GM15510 (cell line): ENCODE data around the gene GRHL3.

Experiments
- POLR2A ChIP-seq: IDR thresholded peaks from 3 replicates; pipeline ENCODE4 v1.6.1; 2011; ENCODE audit warnings: borderline replicate concordance; ENCODE audit not compliant: insufficient read length; ENCODE audit errors: extremely low read depth

Gene GRHL3

DNA sequence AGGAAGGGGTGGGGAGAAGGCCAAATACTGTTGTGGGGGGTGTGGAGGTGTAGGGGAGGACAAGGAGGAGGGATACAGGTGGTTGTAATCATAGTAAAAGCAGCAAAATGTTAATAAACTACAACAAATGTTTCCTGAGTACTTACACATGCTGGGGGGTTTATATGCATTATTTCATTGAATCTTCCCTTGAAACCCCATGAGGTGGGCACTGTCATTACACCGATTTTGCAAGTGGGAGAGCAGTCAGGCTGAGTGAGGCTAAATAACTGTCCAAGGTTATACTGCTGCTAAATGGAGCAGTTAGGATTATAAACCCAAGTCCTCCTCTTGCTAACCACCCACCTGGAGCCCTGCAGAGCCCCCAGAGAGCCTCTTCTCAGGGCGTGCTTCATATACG is 14.4 kb upstream of the GRHL3 start:
- no peak for TF ChIP-seq POLR2A

DNA sequence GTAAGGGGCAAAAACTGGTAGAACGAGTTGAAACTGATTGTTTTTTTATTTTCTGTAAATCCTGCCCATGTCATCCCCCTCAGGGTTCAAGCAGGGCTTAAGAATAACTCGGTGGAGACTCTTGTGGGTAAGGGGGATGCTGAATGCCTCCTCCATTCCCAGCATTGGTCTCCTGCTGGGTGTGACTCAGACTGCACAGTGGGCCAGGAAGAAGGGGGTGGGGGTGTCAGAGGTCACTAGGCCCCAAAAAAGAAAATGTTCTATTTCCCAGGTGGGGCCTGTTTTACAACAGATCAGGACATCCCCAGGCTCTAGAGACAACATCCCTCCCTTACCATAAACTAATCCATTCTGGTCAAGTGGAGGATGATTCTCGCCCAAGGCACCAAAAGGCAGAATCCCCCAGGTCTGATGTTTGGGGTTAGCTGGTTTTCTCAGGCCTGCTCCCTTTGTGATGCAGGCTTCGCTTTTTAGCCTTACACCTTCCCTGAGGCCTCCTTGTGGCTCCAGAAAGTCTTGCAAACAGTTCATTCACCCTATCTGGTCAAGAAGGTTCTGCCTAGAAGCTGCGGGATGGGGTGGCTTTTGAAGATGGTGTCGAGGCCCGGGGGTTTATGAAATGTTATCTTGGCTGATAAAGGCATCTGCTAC is 10.7 kb upstream of the GRHL3 start:
- no peak for TF ChIP-seq POLR2A

DNA sequence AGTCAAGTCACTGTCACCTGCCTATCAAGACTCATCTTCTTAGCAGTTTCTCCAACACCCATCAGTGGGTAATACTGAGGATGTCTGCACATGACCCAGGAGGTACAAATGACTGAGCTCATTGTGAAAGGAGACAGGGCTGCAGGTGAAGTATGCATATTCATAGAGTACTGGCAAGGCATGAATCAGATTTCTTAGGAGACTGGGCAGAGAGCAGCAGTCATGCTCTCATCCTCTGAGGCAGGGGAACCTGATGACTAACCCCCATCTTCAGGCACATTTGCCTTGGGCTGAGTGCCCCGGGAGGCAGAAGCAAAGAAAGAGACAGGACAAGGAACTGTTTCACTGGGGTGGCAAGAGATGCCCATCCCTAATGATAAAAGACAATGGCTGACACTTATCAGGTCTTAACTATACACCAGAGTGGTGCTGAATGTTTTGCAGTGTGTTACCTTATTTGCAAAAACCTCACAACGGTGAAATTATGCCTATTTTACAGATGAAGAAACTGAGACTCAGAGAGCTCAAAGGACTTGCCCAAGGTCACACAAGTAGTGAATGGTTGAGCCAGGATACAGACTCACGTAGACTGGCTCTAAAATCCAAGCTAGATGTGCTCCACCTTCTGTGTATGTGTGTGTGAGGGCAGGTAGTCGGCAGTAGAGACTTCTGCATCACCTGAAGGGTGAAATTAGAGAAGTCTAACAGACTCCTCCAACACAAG is 9.2 kb upstream of the GRHL3 start:
- no peak for TF ChIP-seq POLR2A

DNA sequence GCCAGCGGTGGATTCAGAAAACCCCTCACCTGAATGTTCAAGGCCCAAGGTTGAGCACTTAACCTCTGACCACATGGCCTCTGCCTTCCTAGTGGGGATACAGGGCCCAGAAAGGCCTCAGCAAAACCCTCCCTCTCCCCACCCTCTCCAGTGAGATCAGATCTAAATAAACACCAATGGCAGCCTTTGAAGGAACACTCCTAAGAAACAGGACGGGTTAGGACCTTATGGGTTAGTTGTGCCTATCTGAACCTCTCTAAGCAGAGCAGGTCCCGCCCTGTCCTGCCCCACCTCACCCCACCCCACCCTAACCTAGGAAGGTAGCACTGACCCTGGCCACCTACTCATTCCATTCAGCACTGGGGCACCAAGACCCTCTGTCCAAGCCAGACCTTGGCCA is 7.9 kb upstream of the GRHL3 start:
- no peak for TF ChIP-seq POLR2A

GRCh38 chr1:24311741-24312140 is 7.4 kb upstream of the GRHL3 start:
- TF ChIP-seq POLR2A: no peak

DNA sequence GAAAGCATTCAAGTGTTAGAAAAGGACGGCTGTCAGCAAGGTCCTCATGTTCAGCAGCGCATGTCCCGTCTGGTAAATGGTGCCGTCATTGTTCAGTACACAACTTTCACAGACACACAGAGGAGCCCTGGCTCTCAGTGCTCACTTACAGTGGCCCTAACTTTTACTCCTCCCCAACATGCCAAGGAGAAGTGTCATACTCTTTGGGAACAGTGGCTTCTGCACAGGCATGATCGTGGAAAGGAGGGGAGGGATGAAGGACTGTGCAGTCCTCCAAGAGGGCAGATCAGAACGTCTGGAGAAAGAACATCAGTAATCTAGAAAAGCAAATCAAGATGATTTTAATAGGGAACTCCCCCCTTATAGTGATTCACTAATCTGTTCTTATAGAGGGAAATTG is 3.8 kb upstream of the GRHL3 start:
- TF ChIP-seq POLR2A: no peak

DNA sequence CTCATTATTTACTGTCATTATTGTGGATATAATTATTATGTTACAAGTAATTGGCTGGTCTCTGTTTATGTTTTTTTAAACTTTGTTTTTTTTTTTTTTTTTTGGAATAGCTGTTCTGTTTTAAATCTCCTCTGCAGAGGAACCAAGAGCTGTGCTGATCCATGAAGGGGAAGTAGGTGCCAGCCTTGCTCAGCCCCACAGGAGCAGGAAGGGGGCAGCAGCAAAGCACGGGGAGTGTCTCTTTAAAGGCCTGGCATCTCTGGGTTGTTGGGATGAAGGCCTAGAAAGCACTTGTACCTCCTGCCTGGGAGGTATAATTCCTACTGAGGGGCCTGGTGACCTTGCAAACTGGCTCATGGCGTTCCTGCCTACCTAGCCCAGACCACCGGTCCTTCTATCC is 2.5 kb upstream of the GRHL3 start:
- no peak for TF ChIP-seq POLR2A

- TF ChIP-seq POLR2A: no peak
Observed at GRCh38 chr1:24317081-24317480, 2.1 kb upstream of the GRHL3 start.

DNA sequence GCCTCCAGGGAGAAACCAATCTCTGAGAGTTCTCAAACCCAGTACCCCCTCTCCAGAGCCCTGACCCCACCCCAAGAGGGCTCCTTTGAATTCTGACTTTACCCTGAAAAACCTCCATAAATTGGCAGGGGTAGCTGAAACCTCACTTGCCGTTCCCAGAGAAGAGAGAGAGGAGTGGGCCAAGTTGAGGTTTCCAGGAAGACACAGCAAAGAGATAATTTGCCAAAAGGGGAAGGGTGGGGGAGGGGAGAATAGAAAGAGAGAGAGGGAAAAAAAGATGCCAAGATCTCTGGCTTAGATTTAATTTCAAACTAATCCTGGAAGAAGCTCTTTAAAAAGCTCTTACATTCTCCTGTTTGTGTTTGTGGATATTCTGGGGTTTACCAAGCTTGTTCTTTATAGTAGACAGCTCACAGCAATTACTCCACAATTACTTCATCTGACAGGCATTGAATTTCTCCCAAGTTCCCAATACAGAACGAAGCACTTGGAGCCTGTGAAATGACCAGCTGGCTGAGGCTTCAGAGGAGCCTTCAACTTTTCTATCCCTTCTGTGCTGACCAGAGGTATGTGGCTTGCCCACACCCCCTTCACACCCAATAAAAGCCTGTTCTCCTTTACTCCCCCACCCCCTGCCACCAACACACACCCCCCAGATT is 1.1 kb upstream of the GRHL3 start:
- TF ChIP-seq POLR2A: no peak

DNA sequence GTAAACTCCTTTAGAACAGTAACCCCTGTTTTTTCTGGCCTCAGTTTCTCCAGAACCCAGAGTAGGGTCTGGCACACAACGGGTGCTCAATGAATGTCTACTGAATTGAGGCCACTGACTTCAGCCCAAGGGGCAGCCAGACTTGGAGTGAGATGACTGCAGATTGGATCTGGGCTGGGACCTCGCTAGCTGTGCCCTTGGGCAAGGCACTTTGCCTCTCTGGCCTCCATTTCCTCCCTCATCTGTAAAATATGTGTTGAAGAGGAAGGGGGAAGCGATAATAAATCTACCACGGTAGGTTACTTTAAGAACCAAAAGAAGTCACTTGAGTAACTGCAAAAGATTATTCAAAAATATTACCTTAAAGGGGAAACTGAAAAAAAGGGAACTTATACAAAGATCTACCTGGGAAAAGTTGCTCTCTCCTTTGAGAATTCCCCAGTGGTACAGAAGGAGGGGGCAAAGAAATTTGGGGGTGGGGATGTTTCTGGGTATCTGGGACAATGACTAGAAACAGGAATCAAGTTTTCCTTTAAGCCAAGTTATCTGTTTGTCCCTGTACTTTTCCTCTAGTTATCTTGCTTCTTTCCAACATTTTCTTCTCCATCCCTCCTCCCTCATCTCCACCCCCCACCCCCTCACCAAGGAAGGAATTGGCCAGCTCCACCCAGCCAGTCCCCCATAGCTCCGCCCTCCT is 394 bp upstream of the GRHL3 start:
- TF ChIP-seq POLR2A: no peak

- no peak for TF ChIP-seq POLR2A
Observed at GRCh38 chr1:24319962-24320361, 805 bp downstream of the GRHL3 start.

DNA sequence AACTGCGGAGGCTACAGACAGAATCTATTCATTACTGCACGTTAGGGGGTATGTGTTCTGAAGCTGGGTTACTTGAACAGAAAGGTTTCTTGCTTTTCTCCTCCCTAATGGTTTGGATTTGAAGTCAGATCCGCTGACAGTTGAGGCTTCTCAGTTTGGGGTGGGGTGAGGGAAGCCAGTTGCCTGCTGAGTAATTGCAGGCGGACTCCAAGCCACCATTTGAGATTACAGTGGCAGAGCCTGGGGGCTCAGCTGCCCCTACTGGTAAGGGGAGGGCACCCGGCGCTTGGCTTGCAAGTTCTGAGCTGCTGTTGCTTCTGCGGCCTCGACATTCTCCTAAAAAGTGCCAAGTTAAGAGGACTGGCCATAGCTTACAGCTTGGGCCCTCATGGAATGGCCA is 2.0 kb downstream of the GRHL3 start:
- TF ChIP-seq POLR2A: no peak

- no peak for TF ChIP-seq POLR2A
Observed at GRCh38 chr1:24321697-24322469, 2.7 kb downstream of the GRHL3 start.

DNA sequence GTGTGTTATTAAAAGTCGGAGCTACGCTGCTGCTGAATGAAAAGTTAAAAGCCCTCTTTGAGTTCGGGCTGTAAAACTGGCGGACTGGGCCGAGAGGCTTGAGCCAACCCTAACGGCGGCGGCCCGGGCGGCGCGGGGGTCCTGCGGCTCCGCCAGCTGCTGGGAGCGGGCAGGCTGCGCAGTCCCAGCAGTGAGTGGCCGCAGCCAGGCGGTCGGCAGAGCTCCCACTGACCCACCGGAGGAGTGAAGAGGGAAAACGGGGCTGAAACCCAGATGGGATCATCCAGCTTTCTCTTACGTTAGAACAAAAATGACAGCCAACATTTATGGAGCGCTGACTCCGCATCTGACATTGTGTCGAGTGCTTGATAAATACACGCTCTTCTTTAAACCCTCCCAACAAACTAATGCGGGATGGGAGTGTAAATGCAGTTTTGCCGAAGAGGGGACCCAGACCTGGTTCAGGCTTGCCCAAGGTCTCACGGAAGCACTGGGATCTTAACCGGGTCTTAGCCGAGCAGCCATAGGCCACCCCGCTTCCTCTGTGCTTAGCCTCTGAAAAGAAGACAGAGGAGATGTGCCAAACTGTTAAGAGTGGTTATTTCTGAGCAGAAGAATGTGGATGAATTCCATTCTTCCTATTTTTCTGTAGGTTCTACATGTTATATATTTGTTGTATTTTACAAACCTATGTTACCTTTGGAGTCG is 3.5 kb downstream of the GRHL3 start:
- TF ChIP-seq POLR2A: no peak
